Transverse colon (tissue), 4 donors: ENCODE results near the gene NCS1. TPM values are rescaled to one million over a fixed set of nuclear protein-coding genes. Genes with fewer than 3 reads are reported as not detected.

Experiments
- DNase-seq: peaks from one replicate; pipeline ENCODE4 v3.0.0-alpha.2; 2019
- H3K27ac ChIP-seq, 4 donors: fragments of 200-600 bp; sonication (generic); 2 replicates each; pipeline ENCODE4 v1.5.1; 2016 to 2018; ENCODE audit warnings: inconsistent platforms in 4 of 4
- H3K27me3 ChIP-seq: fragments of 200-600 bp; sonication (generic); 2 replicates; pipeline ENCODE4 v1.5.1; 2017; ENCODE audit warnings: inconsistent platforms
- H3K36me3 ChIP-seq, 4 donors: fragments of 200-600 bp; sonication (generic); 2 replicates each; pipeline ENCODE4 v1.5.1; 2017 to 2019; ENCODE audit warnings: inconsistent platforms in 4 of 4
- H3K4me1 ChIP-seq, 4 donors: fragments of 200-600 bp; sonication (generic); 2 replicates each; pipeline ENCODE4 v1.5.1; 2017 to 2020; ENCODE audit warnings: inconsistent platforms in 4 of 4
- H3K4me3 ChIP-seq, 4 donors: fragments of 200-600 bp; sonication (generic); 1 replicate in 1 of 4; 2 replicates in 3 of 4; pipeline versions ENCODE4 v1.5.1 to v1.6.1; 2017 to 2019; ENCODE audit warnings: inconsistent platforms in 4 of 4
- H3K9me3 ChIP-seq, 2 donors: fragments of 200-600 bp; sonication (generic); 2 replicates each; pipeline ENCODE4 v1.5.1; 2017 to 2019; ENCODE audit warnings: inconsistent platforms in 2 of 2
- CTCF ChIP-seq, 5 experiments: fragments of 200-600 bp in 3 of 5; fragments of 450-650 bp in 2 of 5; sonication (generic) in 3 of 5; IDR thresholded peaks; 1 replicate in 2 of 5; 2 replicates in 3 of 5; pipeline ENCODE4 v1.5.1; 2016 to 2017; ENCODE audit warnings: antibody characterized with exemption in 5 of 5, inconsistent platforms in 3 of 5, mild to moderate bottlenecking in 2 of 5, moderate library complexity in 1 of 5
- EP300 ChIP-seq: sonication (generic); formaldehyde crosslinking; IDR thresholded peaks from one replicate; pipeline ENCODE4 v1.6.1; 2017; ENCODE audit warnings: antibody characterized with exemption, low read depth
- POLR2A ChIP-seq: fragments of 450-650 bp; IDR thresholded peaks from one replicate; pipeline ENCODE4 v1.6.1; 2016; ENCODE audit warnings: antibody characterized with exemption, mild to moderate bottlenecking, moderate library complexity
- POLR2AphosphoS5 ChIP-seq, 3 donors: sonication (generic); formaldehyde crosslinking; IDR thresholded peaks; one replicate each; pipeline ENCODE4 v1.6.1; 2016; ENCODE audit warnings: antibody characterized with exemption in 3 of 3
- WGBS, 2 donors: methylation state at CpG; one replicate each; pipeline ENCODE4 v1.1.5; 2018; ENCODE audit warnings: low coverage in 1 of 2; 5-methylcytosine and 5-hydroxymethylcytosine counted together
- in situ Hi-C, 4 donors: fragments of 200-750 bp; cut with MboI; loops; one replicate each; pipeline versions ENCODE4 v1.15.0 to v1.15.1; 2017; ENCODE audit warnings: low sequenced_read_pairs in 3 of 4, low pct_ligation_motif_present in 1 of 4, low pct_unique_long_range_greater_than_20kb in 1 of 4
- intact Hi-C: fragments of 100-400 bp; cut with DNase I; formaldehyde crosslinking; loops from one replicate; pipeline ENCODE4 v1.15.1; 2023; ENCODE audit warnings: low total_unique reads
- total RNA-seq, 4 donors: library from RNA; depleted of rRNA; stranded (reverse); fragments of >200 nt; gene quantifications; one replicate each; pipeline ENCODE4 v1.1.0, GENCODE V29; 2016

Gene NCS1
- total RNA-seq, 4 donors from 2014 or later = 11.9 to 66.5 (median 25.9) TPM

- intact Hi-C loops (loop anchor here (5.0 kb wide), 1 partner anchor 1171 kb away; no protein-coding TSS in a partner anchor), in situ Hi-C loops (no loop called here)
- peaks cover 0 to 17% (median 5%) of the 10 kb centered on the region in 4 donors for H3K4me1 ChIP-seq
Measured at GRCh38 chr9:130211548-130212226, 39.5 kb downstream of the NCS1 start.

GRCh38 chr9:130212543-130213297 is 40.5 kb downstream of the NCS1 start:
- peak overlapping the region in 3 of 4 donors; percentile 20 to 73 (median 48) for H3K27ac ChIP-seq
- in situ Hi-C loops = no loop called here

More at GRCh38 chr9:130211548-130212226, 39.5 kb downstream of the NCS1 start:
- Histone ChIP-seq H3K36me3 (no peaks in the 10 kb centered on the region), H3K27ac (peak overlapping the region in 3 of 4 donors; percentile 20 to 73 (median 48)), H3K4me3 (no peak overlapping the region), H3K9me3 (no peaks in the 10 kb centered on the region), H3K27me3 (no peaks in the 10 kb centered on the region)
- TF ChIP-seq POLR2A = no peak
- TF ChIP-seq EP300 = no peak
- no peak for TF ChIP-seq CTCF (IDR thresholded peaks at IDR 0.05)
- DNase-seq = no peak
- 78% methylated on average over 20 of the region's 20 CpGs; no CpG with 5 or more reads in 1 of the 2 donors for WGBS, 2 donors

GRCh38 chr9:130213911-130214761 is 41.9 kb downstream of the NCS1 start:
- Histone ChIP-seq H3K9me3 (no peaks in the 10 kb centered on the region), H3K4me3 (no peak overlapping the region), H3K4me1 (peaks cover 0 to 17% (median 5%) of the 10 kb centered on the region in 4 donors), H3K36me3 (no peaks in the 10 kb centered on the region), H3K27me3 (no peaks in the 10 kb centered on the region), H3K27ac (peak overlapping the region; percentile 13 to 73 (median 62))
- 76 to 77% methylated on average over 10 to 19 of the region's 19 CpGs for WGBS, 2 donors
- in situ Hi-C loops = no loop called here
- intact Hi-C loops = loop anchor here (5.0 kb wide), 1 partner anchor 1168 kb away; no protein-coding TSS in a partner anchor
- no peak for TF ChIP-seq POLR2AphosphoS5 (IDR thresholded peaks at IDR 0.05)
- no peak for TF ChIP-seq CTCF (IDR thresholded peaks at IDR 0.05)
- TF ChIP-seq POLR2A = no peak
- TF ChIP-seq EP300 = no peak
- DNase-seq = no peak

More at GRCh38 chr9:130212543-130213297, 40.5 kb downstream of the NCS1 start:
- TF ChIP-seq EP300 (no peak), POLR2A (no peak), CTCF (IDR thresholded peaks at IDR 0.05) (no peak), POLR2AphosphoS5 (IDR thresholded peaks at IDR 0.05) (no peak)
- DNase-seq = no peak
- H3K4me3 ChIP-seq = no peak overlapping the region
- WGBS, 2 donors = 65 to 90% methylated on average over 2 to 17 of the region's 17 CpGs
- intact Hi-C loops = loop anchor here (5.0 kb wide), 1 partner anchor 1170 kb away; no protein-coding TSS in a partner anchor
- H3K27me3 ChIP-seq = no peaks in the 10 kb centered on the region
- H3K4me1 ChIP-seq = peaks cover 0 to 17% (median 5%) of the 10 kb centered on the region in 4 donors
- no peaks in the 10 kb centered on the region for H3K9me3 ChIP-seq
- no peaks in the 10 kb centered on the region for H3K36me3 ChIP-seq
